ENCODE measurements around the gene CHERP. TPM values are rescaled to one million over a fixed set of nuclear protein-coding genes. Genes with fewer than 3 reads are reported as not detected.
A peak's percentile ranks its signal among the peaks of the same experiment; 100 is the strongest.
"Not testable (repeated sequence)": the region's sequence is repeated elsewhere in the genome, so short reads cannot be mapped to it uniquely, and the experiment has no call there.

CHERP gene
- total RNA-seq, 1 experiment from 2014 or later: 14.3 TPM

DNA sequence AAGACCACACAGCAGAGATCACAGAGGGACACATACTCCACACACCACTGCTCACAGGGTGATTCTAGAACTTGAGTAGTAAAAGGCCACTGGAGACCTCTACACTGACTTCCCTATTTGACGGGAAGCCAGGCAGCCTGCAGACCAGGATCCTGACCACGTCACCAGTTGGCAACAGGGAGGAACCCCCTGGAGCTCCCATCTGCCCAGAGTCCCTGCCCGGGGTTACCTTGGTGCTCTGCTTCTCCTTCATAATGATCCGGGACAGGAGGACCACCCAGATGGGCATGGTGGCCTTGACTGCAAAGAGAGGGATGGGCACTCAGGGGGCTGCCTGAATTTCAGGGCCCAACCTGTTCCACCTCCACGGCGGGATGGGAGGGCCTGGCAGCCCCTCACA lies 29.0 kb upstream of the CHERP start:
- peaks cover 14% of the 10 kb centered on the region for H3K36me3 ChIP-seq (replicated peaks; ENCODE audit: control insufficient read depth, insufficient read depth, low read length)
- DNase-seq: no peak
- H3K27me3 ChIP-seq (ENCODE audit: control insufficient read depth, insufficient read depth, low read length): no peaks in the 10 kb centered on the region; the same call in 1 of the 2 replicates
- peak overlapping the region; percentile 90 for H3K4me3 ChIP-seq (ENCODE audit: insufficient read depth, low read depth, low read length)

DNA sequence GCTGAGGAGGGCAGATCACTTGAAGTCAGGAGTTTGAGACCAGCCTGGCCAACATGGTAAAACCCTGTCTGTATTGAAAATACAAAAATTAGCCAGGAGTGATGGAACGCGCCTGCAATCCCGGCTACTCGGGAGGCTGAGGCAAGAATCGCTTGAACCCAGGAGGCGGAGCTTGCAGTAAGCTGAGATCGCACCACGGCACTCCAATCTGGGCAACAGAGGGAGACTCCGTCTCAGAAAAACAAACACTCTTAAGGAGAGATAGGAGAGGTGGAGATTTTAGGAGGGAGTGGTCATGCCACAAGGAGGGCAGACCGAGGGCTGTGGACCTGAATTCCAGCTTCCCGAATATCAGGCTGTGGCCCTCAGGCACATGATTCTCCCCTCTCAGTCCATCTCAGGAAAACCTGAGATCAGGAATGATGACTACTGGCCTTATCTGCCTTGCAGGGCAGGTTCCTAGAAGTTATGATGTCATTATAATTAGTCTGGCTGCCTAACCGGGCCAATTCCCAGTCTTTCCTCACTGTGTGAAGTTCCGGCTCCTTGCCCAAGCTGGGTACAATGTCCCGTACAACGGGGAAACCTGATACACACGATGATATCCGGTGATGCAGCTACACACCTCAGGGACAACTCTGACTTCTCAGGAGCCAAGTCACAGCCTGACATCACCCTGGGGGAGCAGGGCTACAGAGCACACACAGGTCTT lies 27.5 kb upstream of the CHERP start:
- DNase-seq: no peak
- H3K4me3 ChIP-seq (ENCODE audit: insufficient read depth, low read depth, low read length): no peak overlapping the region
- peaks cover 14% of the 10 kb centered on the region for H3K36me3 ChIP-seq (replicated peaks; ENCODE audit: control insufficient read depth, insufficient read depth, low read length)
- H3K27me3 ChIP-seq (ENCODE audit: control insufficient read depth, insufficient read depth, low read length): no peaks in the 10 kb centered on the region; the same call in 1 of the 2 replicates

DNA sequence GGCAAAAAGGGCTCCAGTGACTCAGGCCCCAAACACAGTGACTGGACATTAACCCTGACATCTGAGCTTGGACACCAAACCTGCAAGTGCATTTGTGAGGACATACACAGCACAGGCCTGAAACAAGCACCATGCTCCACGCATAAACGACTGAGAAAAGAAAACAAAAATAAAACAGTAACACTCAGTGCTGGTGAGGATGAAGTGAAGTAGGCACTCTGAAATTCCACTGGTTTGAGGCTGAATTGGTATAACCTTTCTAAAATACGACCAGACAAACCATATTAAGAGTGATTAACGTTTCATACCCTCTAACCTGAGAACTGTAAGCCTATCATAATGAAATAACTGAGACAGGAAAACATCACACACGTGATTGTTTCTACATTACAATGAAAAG lies 24.5 kb upstream of the CHERP start:
- DNase-seq: no peak

DNA sequence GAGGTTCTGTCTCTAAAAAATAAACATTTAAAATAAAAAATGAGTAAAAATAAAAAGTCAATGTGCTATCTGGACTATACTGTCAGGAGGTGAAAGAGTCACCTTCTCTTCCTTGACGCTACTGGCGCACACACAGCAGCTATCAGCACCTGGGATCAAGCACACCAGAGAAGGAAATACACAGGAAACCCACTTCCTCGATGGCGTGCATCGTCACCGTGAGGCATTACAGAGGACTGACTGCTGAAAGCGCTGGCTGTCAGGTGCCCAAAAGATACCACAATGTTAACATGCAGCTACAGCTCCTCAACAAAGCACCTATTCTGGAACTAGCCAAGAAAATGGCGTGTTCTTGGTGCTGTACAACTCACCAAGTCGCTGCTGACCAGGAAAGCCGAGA lies 23.9 kb upstream of the CHERP start:
- peaks cover 14% of the 10 kb centered on the region for H3K36me3 ChIP-seq (replicated peaks; ENCODE audit: control insufficient read depth, insufficient read depth, low read length)
- H3K27me3 ChIP-seq (ENCODE audit: control insufficient read depth, insufficient read depth, low read length): no peaks in the 10 kb centered on the region
- no peak overlapping the region for H3K4me3 ChIP-seq (ENCODE audit: insufficient read depth, low read depth, low read length)
- DNase-seq: no peak

More for the DNA sequence above, 24.5 kb upstream of the CHERP start:
- Histone ChIP-seq H3K4me3 (ENCODE audit: insufficient read depth, low read depth, low read length) (no peak overlapping the region), H3K36me3 (replicated peaks; ENCODE audit: control insufficient read depth, insufficient read depth, low read length) (peaks cover 14% of the 10 kb centered on the region), H3K27me3 (ENCODE audit: control insufficient read depth, insufficient read depth, low read length) (no peaks in the 10 kb centered on the region; the same call in 1 of the 2 replicates)

DNA sequence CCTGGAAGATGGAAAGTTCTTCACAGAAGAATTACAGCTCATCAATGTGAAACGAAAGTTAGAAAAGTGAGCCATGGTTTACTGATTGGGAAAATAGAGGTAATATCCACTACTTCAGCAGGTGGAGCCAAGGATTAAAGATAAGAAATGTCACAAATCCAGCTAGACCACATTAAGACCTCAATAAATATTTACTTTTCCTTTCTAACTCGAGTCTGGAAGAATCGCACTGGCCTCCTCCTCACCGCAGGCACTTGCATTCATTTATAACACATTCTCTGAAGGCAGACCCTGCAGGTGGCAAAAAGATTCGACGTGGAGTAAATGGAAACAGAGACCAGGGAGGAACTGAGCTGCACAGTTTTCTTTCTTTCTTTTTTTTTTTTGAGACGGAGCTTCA lies 22.6 kb upstream of the CHERP start:
- Histone ChIP-seq H3K4me3 (ENCODE audit: insufficient read depth, low read depth, low read length) (no peak overlapping the region), H3K36me3 (replicated peaks; ENCODE audit: control insufficient read depth, insufficient read depth, low read length) (peaks cover 13% of the 10 kb centered on the region)
- no peak for DNase-seq

DNA sequence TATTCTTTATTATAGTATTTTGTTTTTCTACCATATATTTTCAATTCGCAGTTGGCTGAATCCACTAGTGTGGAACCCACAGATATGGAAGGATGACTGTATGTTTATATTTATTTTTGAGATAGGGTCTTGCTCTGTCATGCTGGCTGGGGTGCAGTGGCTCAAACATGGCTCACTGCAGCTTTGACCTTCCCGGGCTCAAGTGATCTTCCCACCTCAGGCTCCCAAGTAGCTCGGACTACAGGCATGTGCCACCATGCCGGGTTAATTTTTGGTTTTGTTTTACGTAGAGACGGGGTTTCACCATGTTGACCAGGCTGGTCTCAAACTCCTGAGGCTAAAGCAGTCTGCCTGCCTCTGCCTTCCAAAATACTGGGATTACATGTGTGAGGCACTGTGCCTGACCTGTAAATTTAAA lies 20.4 kb upstream of the CHERP start:
- H3K36me3 ChIP-seq (replicated peaks; ENCODE audit: control insufficient read depth, insufficient read depth, low read length): peaks cover 8% of the 10 kb centered on the region
- H3K4me3 ChIP-seq (ENCODE audit: insufficient read depth, low read depth, low read length): no peak overlapping the region
- DNase-seq: no peak
- H3K27me3 ChIP-seq (ENCODE audit: control insufficient read depth, insufficient read depth, low read length): no peaks in the 10 kb centered on the region

More for the DNA sequence above, 22.6 kb upstream of the CHERP start:
- no peaks in the 10 kb centered on the region for H3K27me3 ChIP-seq (ENCODE audit: control insufficient read depth, insufficient read depth, low read length)

DNA sequence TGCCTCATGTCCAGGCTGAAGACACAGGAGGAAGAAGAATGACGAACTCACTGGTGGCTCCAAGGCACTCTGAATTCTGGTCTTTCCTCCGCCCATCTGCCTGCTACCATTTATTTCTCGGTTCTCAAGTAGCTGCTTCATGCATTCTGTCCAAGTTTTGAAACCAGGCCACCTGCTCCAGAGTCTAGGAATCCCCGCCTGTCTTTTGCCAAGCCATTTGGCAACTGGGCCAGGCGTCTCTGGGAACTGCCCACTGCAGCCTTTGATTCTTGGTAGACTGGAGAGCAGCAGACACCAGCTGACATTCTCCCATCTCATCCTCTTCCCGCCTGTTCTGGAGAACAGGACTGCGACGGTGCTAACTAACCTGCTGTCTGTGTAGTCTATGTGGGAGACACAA lies 19.1 kb upstream of the CHERP start:
- Histone ChIP-seq H3K36me3 (replicated peaks; ENCODE audit: control insufficient read depth, insufficient read depth, low read length) (peaks cover 6% of the 10 kb centered on the region), H3K4me3 (ENCODE audit: insufficient read depth, low read depth, low read length) (no peak overlapping the region), H3K27me3 (ENCODE audit: control insufficient read depth, insufficient read depth, low read length) (no peaks in the 10 kb centered on the region)
- no peak for DNase-seq

DNA sequence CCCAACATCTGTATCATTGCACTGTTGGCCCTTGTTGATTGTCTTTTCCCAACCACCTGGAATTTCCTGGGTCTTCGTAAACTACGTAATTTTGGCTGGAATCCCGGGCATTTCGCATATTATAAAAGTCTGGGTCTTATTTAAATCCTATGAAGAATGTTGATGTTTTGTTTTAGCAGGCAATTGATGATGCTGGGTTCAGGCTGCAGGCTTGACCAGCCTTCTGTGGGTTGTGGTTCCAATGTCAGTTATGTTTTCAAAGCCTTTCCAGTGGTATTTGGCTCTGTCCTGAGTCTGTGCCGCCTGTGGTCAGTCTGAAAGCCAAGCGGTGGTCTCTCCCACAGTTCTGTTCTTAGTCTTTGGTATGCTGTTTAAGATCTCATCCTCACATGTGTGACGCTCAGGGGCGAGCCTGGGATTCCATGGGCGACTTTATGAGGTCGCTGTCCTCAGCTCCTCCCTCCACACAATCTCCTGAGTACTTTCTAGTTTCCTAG lies 17.6 kb upstream of the CHERP start:
- peaks cover 8% of the 10 kb centered on the region for H3K36me3 ChIP-seq (replicated peaks; ENCODE audit: control insufficient read depth, insufficient read depth, low read length)
- no peak overlapping the region for H3K4me3 ChIP-seq (ENCODE audit: insufficient read depth, low read depth, low read length)
- H3K27me3 ChIP-seq (ENCODE audit: control insufficient read depth, insufficient read depth, low read length): no peaks in the 10 kb centered on the region
- no peak for DNase-seq

DNA sequence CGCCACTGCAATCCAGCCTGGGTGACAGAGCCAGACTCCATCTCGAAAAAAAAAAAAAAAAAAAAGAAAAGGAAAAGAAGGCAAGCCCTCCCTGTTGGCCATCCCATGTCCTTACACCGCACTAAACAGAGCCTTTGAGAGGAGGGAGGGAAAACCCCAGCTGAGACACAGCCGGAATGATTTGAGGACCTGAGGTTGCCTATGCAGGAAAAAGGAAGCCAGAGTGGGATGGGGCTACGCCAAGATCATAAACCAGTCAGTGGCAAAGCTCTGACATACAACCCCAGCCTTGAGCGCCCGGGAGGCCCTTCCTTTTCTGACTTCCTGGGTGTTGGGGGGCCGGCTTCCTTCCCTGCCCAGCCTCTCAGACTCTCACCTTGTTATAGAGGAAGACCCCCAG lies 12.5 kb upstream of the CHERP start:
- no peak overlapping the region for H3K4me3 ChIP-seq (ENCODE audit: insufficient read depth, low read depth, low read length)
- H3K27me3 ChIP-seq (ENCODE audit: control insufficient read depth, insufficient read depth, low read length): no peaks in the 10 kb centered on the region
- peaks cover 14% of the 10 kb centered on the region for H3K36me3 ChIP-seq (replicated peaks; ENCODE audit: control insufficient read depth, insufficient read depth, low read length)
- DNase-seq: peak; percentile 26

DNA sequence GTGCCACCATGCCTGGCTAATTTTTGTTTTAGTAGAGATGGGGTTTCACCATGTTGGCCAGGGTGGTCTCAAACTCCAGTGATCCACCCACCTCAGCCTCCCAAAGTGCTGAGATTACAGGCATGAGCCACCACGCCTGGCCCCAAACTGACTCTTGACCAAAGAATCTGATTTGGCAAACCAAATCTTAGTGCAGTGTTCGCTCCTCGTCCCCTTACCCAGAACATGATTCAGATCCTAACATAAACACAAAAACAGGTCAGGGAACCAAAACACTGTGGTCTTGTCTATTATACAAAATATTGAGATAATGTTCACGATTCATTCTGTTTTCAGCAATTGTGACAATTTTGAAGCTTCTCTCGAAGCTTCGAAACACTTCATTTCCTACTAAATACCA lies 9.7 kb upstream of the CHERP start:
- not testable (repeated sequence) for H3K27me3 ChIP-seq (ENCODE audit: control insufficient read depth, insufficient read depth, low read length); H3K4me3 ChIP-seq (ENCODE audit: insufficient read depth, low read depth, low read length); DNase-seq
- peaks cover 14% of the 10 kb centered on the region for H3K36me3 ChIP-seq (replicated peaks; ENCODE audit: control insufficient read depth, insufficient read depth, low read length)

DNA sequence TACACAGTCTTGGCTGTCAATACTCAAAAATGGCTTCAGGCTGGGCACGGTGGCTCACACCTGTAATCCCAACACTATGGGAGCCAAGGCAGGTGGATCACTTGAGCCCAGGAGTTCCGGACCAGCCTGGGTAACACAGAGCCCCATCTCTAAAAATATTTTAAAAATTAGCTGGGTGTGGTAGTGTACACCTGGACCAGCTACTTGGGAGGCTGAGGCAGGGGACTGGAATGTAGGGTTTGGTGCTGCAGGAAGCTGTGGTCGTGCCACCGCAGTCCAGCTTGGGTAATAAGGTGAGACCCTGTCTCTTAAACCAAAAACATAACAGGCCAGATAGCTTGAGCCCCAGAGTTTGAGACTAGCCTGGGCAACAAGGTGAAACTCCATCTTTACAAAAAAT lies 6.7 kb upstream of the CHERP start:
- DNase-seq: no peak
- H3K4me3 ChIP-seq (ENCODE audit: insufficient read depth, low read depth, low read length): no peak overlapping the region
- no peaks in the 10 kb centered on the region for H3K27me3 ChIP-seq (ENCODE audit: control insufficient read depth, insufficient read depth, low read length)
- peaks cover 8% of the 10 kb centered on the region for H3K36me3 ChIP-seq (replicated peaks; ENCODE audit: control insufficient read depth, insufficient read depth, low read length)

DNA sequence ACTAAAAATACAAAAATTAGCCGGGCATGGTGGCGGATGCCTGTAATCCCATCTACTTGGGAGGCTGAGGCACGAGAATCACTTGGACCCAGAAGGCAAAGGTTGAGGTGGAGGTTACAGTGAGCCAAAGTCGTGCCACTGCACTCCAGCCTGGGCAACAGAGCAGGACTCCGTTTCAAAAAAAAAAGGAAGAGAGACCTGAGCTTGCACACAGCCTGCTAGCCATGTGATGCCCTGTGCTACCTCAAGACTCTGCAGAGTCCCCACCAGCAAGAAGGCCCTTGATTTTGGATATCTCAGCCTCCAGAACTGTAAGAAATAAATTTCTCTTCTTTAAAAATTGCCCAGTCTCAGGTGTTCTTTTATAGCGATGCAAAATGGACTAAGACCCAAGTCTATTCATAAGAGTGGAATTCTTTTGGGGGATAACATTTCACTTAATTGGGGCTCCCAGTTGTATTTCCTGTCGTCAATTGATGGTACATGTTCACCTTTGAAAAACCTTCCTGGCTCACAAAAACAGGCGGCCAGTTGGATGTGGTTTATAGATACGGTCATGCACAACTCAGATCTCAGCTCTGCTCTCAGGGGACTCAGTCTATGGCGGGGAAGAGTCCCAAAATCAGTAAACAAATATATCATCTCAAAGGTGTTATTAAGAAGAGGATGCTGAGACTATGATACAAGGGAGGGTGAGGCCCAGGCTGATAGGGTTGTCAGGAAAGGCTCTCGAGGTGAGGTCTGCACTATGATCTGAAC lies 2.4 kb upstream of the CHERP start:
- Histone ChIP-seq H3K36me3 (replicated peaks; ENCODE audit: control insufficient read depth, insufficient read depth, low read length) (peaks cover 5% of the 10 kb centered on the region), H3K4me3 (ENCODE audit: insufficient read depth, low read depth, low read length) (no peak overlapping the region), H3K27me3 (ENCODE audit: control insufficient read depth, insufficient read depth, low read length) (no peaks in the 10 kb centered on the region)
- no peak for DNase-seq

DNA sequence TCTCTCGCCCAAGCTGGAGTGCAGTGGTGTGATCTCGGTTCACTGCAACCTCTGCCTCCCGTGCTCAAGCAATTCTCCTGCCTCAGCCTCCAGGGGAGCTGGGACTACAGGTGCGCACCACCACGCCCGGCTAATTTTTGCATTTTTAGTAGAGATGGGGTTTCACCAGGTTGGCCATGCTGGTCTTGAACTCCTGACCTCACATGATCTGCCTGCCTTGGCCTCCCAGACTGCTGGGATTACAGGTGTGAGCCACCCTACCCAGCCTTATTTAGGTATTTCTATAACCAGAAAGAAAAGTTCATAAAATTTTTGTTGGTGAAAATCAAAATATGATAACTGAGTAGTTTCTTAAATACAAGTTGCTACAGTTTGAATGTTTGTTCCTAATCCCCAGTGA lies 1.5 kb upstream of the CHERP start:
- not testable (repeated sequence) for H3K36me3 ChIP-seq (replicated peaks; ENCODE audit: control insufficient read depth, insufficient read depth, low read length); DNase-seq; H3K27me3 ChIP-seq (ENCODE audit: control insufficient read depth, insufficient read depth, low read length); H3K4me3 ChIP-seq (ENCODE audit: insufficient read depth, low read depth, low read length)

DNA sequence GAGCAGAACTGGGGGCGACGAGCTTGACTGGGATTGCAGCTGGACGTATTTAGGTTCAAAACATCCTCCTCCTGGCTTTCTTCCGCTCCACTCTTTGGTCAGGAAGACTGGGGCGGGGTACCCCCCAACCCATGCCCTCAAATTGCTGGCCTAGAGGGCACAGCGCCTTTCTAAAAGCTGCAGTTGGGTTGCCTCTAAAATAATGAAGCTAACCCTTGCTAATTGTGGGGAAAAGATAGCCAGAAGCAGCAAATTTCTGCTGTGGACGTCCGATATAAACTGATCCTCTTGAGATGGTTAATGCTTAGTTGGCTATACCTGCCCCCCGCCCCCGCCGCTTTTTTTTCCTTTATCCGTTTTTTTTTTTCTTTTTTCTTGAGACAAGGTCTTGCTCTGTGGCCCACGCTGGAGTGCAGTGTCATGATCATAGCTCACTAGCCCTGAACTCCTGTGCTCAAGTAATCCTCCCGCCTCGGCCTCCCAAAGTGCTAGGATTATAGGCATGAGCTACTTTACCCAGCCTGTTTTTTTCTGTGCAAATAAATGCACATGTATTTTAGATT lies 754 bp upstream of the CHERP start:
- Histone ChIP-seq H3K36me3 (replicated peaks; ENCODE audit: control insufficient read depth, insufficient read depth, low read length) (peaks cover 7% of the 10 kb centered on the region), H3K4me3 (ENCODE audit: insufficient read depth, low read depth, low read length) (peak overlapping the region; percentile 97), H3K27me3 (ENCODE audit: control insufficient read depth, insufficient read depth, low read length) (no peaks in the 10 kb centered on the region)
- DNase-seq: no peak

Measured in H7 (cell line).